ENCODE results near the gene IMPACT.

Gene IMPACT

DNA sequence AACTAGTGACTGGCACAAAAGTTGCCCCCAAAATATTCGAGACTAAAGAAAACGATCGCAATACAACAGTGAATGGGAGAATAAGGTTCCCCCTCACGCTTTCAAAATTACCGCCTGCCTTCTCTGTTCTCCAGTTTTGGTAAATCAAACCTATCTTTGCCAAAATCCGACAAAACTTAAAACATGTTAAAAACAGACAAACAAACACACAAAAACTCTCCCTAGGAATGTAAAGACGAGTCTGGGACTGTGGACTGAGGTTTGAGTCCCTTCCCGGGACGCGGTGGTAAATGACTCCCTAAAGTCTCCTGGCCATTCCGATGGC is 435 bp upstream of the IMPACT start:
- no peak for DNase-seq

DNA sequence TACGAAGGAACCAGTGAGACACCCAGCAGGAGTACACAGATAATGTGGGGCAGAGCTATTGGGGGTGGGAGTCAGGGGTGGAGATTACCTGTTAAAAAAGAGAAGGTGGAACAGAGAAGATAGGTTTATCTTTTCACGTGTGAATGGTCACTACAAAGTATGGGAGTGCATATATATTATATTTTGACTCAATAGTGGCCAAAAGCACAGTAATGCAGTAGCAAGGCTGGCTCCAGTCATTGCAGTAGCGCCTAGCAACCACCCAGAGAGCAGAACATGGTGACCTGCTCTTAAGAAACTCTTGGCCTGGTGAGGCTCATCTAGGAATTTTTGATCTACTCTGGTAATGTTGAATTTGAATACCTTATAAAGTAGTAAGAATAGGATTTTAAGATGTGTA is 1.0 kb downstream of the IMPACT start:
- DNase-seq: no peak

DNA sequence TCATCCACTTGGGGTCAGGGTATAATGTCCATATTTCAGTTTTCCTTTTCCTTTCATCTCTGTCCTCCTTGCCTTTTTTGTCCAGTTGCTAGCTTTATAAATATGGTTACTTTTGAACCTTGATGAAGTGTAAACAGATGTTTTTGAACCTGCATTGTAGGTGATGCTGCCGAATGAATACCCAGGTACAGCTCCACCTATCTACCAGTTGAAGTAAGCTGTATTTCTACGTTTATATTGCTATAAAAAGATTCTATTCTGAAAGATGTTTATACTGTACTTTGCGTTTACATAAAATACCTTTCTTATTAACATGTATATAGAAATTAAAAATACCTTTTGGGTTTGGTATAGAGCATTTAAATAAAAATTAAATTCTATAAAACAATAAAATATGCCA is 2.2 kb downstream of the IMPACT start:
- no peak for DNase-seq

- no peak for DNase-seq
Measured at GRCh38 chr18:24429188-24429587, 2.7 kb downstream of the IMPACT start.

GRCh38 chr18:24432618-24433017 is 6.1 kb downstream of the IMPACT start:
- no peak for DNase-seq

GRCh38 chr18:24436939-24437338 is 10.5 kb downstream of the IMPACT start:
- no peak for DNase-seq

GRCh38 chr18:24443870-24444269 is 17.4 kb downstream of the IMPACT start:
- no peak for DNase-seq

DNA sequence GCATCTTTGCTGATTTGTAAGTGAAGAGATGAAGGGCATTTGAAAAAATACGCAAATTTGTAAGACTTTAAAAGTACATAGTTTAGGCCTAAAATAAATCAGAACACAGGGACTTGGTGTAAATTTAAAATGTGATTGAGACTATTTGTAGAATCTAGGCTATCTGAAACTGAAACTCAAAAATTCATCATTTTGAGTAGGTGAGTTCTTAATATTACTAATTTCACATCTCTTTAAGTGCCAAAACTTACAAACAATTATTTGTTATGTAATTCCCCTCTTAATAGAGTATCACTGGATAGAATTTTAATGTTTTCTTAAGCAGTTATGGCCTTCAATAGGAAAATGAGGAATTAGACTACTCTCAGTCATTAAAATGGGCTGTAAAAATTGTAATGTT is 20.0 kb downstream of the IMPACT start:
- DNase-seq: no peak

DNA sequence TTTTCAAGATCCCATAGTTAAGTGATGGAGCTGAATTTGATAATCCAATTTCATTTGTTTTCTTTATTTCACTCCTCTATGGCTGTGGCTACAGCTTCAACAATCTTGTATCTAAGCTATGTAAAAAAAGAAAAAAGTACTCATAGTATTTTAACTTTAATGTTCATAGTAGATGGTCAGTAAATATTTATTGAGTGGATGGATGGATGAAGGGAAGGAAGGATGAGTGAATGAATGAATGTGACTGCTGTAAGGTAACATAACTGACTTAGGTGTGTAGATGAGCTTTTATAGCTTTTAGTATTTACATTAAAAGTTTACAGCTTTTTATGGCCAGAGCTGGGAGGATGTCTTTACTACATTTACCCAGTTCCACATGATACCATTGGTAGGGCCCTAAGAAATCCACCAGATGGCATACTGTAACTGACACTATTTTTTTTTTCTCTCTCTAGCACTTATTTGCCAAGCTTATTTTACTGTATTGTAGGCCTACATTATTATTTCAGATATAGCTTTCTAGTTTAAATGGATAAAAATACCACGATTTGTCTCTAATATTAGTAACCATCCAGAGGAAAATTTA is 20.6 kb downstream of the IMPACT start:
- no peak for DNase-seq

DNA sequence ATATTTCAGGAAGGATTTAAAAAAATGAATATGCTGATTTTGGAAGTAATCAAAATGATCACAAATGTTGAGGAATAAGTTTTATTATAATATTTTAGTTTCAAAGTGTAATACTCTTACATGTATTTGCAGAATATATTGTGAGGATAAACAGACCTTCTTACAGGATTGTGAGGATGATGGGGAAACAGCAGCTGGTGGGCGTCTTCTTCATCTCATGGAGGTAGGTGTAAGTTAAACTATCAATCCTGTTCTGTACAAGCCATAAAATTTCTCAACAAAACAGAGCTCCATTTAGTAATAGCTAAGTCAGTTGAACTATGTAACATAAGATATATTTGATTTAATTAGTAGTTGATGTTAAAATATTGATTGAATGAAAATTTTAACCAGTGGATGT is 21.5 kb downstream of the IMPACT start:
- no peak for DNase-seq

GRCh38 chr18:24456549-24456948 is 30.1 kb downstream of the IMPACT start:
- DNase-seq: no peak

DNA sequence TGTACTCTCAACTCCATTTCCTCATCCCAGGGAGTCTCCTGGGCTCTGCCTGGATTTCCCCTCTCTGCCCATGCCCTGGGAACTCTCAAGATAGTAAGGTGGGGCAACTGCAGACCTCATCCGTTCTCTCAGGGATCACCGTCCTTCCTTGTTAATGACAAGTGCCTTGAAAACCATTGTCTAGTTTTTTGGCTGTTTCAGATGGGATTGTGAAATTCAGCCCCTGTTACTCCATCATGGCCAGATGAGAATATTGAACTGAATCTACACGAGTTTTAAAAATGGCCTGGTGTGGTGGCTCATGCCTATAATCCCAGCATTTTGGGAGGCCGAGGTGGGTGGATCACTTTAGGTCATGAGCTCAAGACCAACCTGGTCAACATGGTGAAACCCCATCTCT is 33.3 kb downstream of the IMPACT start:
- DNase-seq: no peak

GRCh38 chr18:24460388-24460787 is 33.9 kb downstream of the IMPACT start, which contains the start of gene HRH4:
TSS of gene HRH4 (plus strand) at chr18:24460637. CDS start at chr18:24460729, 92 bp downstream.
- no peak for DNase-seq

DNA sequence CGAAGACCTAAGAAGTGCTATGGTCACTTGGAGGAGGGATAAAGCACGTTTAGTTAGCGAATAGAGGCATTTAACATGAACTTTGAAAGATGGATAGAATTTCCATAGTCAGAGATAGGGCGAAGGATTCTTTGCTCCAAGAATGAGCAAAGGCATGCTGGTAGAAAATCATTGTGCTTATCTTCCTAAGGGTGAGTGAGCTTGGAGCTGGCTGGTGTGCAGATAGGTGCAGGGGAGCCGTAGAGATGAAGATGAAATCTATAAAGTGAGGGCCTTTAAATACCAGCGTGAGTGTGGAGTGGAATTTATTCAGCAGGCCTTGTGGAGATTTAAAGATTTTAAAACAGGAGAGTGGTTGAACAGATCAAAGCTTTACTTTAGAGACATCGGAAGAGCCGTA is 35.5 kb downstream of the IMPACT start:
- no peak for DNase-seq

DNA sequence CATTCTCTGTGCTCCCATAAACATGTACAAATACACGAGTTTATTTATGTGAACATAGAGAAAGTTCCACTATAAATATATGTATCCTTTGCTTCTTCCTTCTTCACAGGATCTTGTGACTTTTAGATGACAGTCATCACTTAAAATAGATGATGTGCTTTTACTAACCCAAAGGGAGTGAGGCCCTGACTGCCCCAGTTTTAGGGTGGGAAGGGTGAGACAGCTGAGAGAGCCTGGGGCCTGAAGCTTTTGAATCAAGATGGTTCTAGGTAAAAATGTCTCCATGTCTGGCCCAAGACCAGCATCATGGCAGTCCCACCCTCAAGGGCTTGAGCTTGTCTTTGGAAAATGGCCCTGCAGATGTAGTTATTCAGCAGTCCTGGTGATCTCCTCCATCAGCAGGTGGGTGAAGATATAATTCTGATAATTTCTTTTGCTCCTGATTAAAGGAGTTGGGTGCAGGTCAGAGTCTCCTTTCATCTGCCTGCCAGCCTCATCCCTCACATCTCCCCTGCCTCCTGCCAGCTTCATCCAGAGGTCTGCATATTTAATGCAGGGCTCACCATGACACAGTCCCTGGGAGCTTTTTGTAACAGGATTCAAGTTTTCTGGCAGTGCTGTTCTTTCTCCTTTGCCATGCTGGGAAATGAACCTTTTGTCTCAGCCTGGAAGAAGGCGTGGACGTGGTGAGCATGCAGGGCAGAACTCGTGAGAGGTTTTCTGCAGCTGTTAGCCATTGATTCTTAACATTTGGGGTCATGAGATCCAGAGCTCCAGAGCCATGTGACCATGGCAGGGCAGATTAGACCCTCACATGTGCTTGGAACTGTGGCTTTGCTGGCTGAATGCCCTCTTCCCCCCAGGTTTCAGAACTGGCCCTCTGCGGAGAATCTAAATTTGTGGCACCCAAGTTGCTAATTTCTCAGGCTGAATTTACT is 36.6 kb downstream of the IMPACT start:
- no peak for DNase-seq

DNA sequence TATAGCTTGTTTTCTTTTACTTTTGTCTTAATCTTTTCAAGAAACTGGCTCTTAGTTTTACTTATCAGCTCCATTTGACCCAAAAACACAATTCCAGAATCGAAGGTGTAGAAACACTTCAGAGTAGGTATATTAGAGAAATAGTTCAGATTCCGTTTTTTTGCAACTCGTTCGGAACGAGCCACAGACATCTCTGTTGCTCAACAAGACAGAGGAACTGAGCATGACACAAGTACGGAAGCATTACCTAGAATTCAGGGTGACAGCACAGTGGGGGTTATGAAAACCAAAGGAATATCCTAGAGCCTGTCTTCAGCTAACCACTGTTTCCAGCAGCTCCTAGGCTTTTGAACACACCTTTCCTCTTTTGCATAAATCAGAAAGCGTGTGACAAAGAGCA is 39.0 kb downstream of the IMPACT start:
- no peak for DNase-seq

GRCh38 chr18:24466771-24467170 is 40.3 kb downstream of the IMPACT start:
- no peak for DNase-seq

DNA sequence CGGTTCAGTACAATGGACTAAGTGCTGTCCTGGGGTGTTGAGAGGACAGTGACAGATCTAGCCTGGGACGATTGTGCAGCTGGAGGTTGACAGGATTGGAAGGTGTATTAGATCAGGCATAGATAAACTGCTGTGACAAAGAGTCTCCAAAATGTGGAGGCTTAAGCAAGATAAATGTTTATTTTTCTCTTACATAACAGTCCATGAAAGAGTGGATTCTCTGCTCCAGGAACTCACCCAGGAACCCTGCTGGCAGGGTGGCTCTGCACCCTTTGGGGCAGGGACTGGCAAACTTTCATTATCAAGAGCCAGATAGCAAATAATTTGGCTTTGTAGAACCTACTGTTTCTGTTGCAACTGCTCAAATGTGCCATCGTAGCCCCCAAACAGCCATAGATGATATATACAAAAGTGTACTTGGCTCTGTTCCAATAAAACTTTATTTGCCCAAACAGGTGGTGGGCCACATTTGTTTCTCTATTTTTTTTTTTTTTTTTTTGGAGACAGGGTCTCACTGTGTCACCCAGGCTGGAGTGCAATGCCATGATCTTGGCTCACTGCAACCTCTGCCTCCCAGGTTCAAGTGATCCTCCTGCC is 43.6 kb downstream of the IMPACT start:
- no peak for DNase-seq

- DNase-seq: no peak
Measured at GRCh38 chr18:24470805-24471204, 44.3 kb downstream of the IMPACT start.

GRCh38 chr18:24472591-24472990 is 46.1 kb downstream of the IMPACT start:
- no peak for DNase-seq

DNA sequence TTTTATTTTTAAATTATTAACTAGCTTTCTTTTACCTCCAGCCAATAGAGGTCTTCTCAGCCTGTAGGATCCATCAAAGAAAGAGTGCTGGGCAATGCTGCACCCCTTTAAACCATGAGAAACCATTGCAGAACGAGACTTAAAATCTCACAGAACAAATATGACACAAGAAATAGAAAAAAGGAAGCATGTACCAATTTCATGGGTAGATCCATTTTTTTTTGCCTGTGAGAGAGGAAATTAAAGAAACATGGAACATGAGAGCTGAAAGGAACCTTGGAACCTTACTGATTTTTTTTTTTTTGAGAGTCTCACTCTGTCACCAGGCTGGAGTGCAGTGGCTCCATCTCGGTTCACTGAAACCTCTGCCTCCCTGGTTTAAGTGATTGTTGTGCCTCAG is 47.9 kb downstream of the IMPACT start:
- no peak for DNase-seq

DNA sequence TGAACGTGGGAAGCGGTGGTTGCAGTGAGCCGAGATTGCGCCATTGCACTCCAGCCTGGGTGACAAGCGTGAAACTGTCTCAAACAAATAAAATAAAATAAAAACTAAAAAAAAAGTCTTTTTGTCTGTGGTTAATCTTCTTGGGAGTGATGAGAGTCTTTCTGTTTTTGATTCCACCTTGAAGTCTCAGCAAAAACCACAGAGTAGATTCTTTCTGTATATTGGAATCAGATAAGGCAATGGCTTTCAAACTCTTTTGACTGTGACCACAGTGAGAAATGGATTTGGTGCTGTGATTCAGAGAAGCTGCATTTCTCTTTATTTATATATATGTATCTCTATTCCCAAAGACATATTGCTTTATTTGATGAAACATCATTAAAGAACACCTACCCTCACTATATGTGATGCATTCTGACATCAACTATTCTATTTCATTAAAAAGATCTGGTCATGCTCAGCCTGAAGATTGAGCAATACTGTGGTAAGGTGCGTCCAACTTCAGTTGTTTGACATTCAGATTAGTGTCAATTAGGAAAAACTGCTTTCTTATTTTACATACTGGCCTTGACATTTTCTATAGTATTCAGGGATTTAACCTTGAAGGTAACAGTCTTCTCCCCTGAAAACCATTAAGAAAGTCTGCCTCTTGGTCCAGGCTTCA is 49.6 kb downstream of the IMPACT start:
- DNase-seq: no peak

GRCh38 chr18:24479371-24479770 is 52.9 kb downstream of the IMPACT start:
- DNase-seq: no peak

GRCh38 chr18:24482821-24483220 is 56.4 kb downstream of the IMPACT start:
- DNase-seq: no peak
